Measurements from ENCODE around the gene EBI3. TPM values are rescaled to one million over a fixed set of nuclear protein-coding genes. Genes with fewer than 3 reads are reported as not detected.

Gene EBI3
- total and polyA plus RNA-seq, 2 of the 8 experiments (the other 6 are each of a cell fraction or from before 2014, with no cell fraction given), result 0.99 to 8.4 TPM

DNA sequence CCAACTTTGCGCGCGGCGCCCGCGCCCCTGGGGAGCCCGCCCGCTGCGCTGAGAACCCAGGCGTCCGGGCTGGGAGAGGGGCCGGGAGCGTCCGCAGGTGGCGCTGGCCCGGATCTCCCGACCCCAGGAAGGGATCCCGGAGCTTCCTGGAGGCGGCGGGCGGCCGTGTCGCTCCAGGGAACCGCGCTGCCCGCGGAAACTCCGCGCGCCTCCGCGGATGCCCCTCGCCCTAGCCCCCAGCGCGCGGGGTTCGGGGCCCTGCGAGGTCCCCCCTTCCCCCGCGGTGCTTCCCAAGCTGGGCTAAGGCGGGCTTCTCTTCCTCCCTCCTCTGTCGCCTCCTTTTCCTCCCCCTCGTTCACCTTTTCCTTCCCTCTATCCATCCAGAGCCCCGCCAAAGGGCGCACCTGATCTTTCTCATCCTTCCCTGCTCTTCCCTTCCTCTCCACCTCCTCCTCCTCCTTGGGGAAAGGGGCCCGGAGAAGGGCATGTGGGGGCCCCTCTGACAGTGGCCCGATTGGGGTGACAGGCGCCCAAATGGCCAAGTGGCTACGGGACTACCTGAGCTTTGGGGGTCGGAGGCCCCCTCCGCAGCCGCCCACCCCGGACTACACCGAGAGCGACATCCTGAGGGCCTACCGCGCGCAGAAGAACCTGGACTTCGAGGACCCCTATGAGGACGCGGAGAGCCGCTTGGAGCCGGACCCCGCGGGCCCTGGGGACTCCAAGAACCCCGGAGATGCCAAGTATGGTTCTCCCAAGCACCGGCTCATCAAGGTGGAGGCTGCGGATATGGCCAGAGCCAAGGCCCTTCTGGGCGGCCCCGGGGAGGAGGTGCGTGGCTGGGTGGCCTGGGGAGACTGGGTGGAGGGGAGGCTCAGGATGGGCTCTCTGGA is 50.5 kb downstream of the EBI3 start:
- peak overlapping the region; percentile 78 to 88 for H3K4me2 ChIP-seq (ENCODE audit: insufficient read depth in 1 of 2, low read depth in 2 of 2, low read length in 2 of 2)
- POLR2A ChIA-PET (ENCODE audit: partially characterized antibody), result interaction anchor here (0.6 to 2.4 kb wide), 8 partner anchors 12 to 1348 kb away, joined by 3 to 11 read pairs (median 3); no protein-coding TSS in a partner anchor
- DNase-seq (ENCODE audit: low read depth in 1 of 2, low spot score in 2 of 2), result peak in 1 of 2 experiments; percentile 61
- TF ChIP-seq SUZ12 (IDR thresholded peaks at IDR 0.05; ENCODE audit: low read length) (no peak; the same call in 1 of the 2 replicates), NANOG (IDR thresholded peaks at IDR 0.05; ENCODE audit: insufficient read depth, low read depth, low read length, poor library complexity, severe bottlenecking) (no peak), HDAC2 (IDR thresholded peaks at IDR 0.05; ENCODE audit: borderline replicate concordance in 1 of 2, low read depth in 2 of 2, low read length in 2 of 2) (peak in 1 of 2 experiments; percentile 69; a peak in 1 of 4 replicates), EZH2 (IDR thresholded peaks at IDR 0.05; ENCODE audit: low read depth, low read length, severe bottlenecking) (peak; percentile 52), POU5F1 (IDR thresholded peaks at IDR 0.05; ENCODE audit: low read depth, low read length) (no peak), TAF7 (optimal IDR thresholded peaks at IDR 0.05; ENCODE audit: borderline replicate concordance, low read depth, low read length) (no peak), POLR2A (IDR thresholded peaks at IDR 0.05; ENCODE audit: control extremely low read depth in 1 of 2, low read depth in 2 of 2, low read length in 2 of 2) (no peak), KDM1A (IDR thresholded peaks at IDR 0.05; ENCODE audit: borderline replicate concordance, low read length) (no peak), FOSL1 (IDR thresholded peaks at IDR 0.05; ENCODE audit: insufficient read depth, low read depth, low read length) (no peak), BCL11A (IDR thresholded peaks at IDR 0.05; ENCODE audit: low read depth in 2 of 2, low read length in 2 of 2) (no peak)

More for the DNA sequence above, 50.5 kb downstream of the EBI3 start:
- no peak overlapping the region for H2BK12ac ChIP-seq (ENCODE audit: low read depth, low read length)
- H3K9ac ChIP-seq (replicated peaks in 1 of 4; ENCODE audit: extremely low read depth in 1 of 4, low read depth in 3 of 4, low read length in 3 of 4), result peak overlapping the region in 1 of 4 experiments; percentile 31; a peak in 3 of 7 replicates
- H3K4me3 ChIP-seq (ENCODE audit: extremely low read depth in 1 of 4, insufficient read depth in 2 of 4, low read depth in 3 of 4, low read length in 4 of 4), result peak overlapping the region; percentile 49 to 88 (median 57)
- no peak overlapping the region; the same call in 1 of the 2 replicates for H2BK5ac ChIP-seq (ENCODE audit: low read depth, low read length)
- H4K8ac ChIP-seq (ENCODE audit: extremely low read depth, insufficient read depth, low read length), result peak overlapping the region; percentile 11; the same call in 1 of the 2 replicates
- H3K56ac ChIP-seq (replicated peaks; ENCODE audit: insufficient read length, low read depth, low read length), result no peak overlapping the region
- no peak overlapping the region for H2BK20ac ChIP-seq (ENCODE audit: low read length)
- H2BK120ac ChIP-seq (replicated peaks; ENCODE audit: low read depth, low read length), result no peak overlapping the region
- no peak overlapping the region; the same call in none of the 2 replicates for H3K18ac ChIP-seq (ENCODE audit: extremely low read depth, low read length)
- 9% methylated on average over 33 of the region's 71 CpGs; no CpG with 5 or more reads in 1 of the 2 experiments for WGBS, 2 experiments (ENCODE audit: extremely low coverage in 1 of 2, insufficient coverage in 1 of 2, insufficient read length in 1 of 2, insufficient replicate concordance in 2 of 2, low coverage in 1 of 2, low lambda C conversion rate in 2 of 2, missing lambda C conversion rate in 1 of 2)
- no peak overlapping the region for H4K91ac ChIP-seq (replicated peaks; ENCODE audit: insufficient read length, low read length)
- H4K5ac ChIP-seq (ENCODE audit: insufficient read length, low read depth, low read length), result no peak overlapping the region
- H3K79me2 ChIP-seq (ENCODE audit: control insufficient read depth in 1 of 2, insufficient read depth in 2 of 2, low read length in 2 of 2), result no peaks in the 10 kb centered on the region
- H3K4me1 ChIP-seq (replicated peaks in 1 of 4; ENCODE audit: control insufficient read depth in 3 of 4, insufficient read depth in 4 of 4, low read length in 3 of 4), result peaks cover 0 to 4% (median 1%) of the 10 kb centered on the region in 4 experiments; a peak in 5 of 7 replicates
- peaks cover 9% of the 10 kb centered on the region; the same call in 1 of the 2 replicates for H3K23me2 ChIP-seq (ENCODE audit: low read depth, low read length)
- no peak overlapping the region for H3K23ac ChIP-seq (ENCODE audit: insufficient read length)
- CTCF ChIA-PET (ENCODE audit: partially characterized antibody), result interaction anchor here (0.7 to 4.2 kb wide), 10 partner anchors 13 to 84 kb away, joined by 3 to 27 read pairs (median 4); no protein-coding TSS in a partner anchor
- no peaks in the 10 kb centered on the region for H4K20me1 ChIP-seq (replicated peaks in 1 of 2; ENCODE audit: control insufficient read depth in 1 of 2, insufficient read depth in 2 of 2, low read length in 2 of 2)
- no peaks in the 10 kb centered on the region for H3K9me3 ChIP-seq (ENCODE audit: insufficient read depth in 2 of 2, low read depth in 1 of 2, low read length in 1 of 2)
- H2AK5ac ChIP-seq (ENCODE audit: low read depth, low read length), result no peak overlapping the region
- no peaks in the 10 kb centered on the region for H3K79me1 ChIP-seq (ENCODE audit: low read depth, low read length)
- H2AFZ ChIP-seq (ENCODE audit: low read length), result no peak overlapping the region; the same call in 1 of the 2 replicates
- no peak overlapping the region for H3K27ac ChIP-seq (ENCODE audit: low read depth, low read length)
- FAIRE-seq, result no peak
- no peaks in the 10 kb centered on the region for H3K36me3 ChIP-seq (ENCODE audit: control insufficient read depth in 2 of 4, insufficient read depth in 4 of 4, low read length in 3 of 4)
- no peak overlapping the region; the same call in 1 of the 2 replicates for H2BK15ac ChIP-seq (ENCODE audit: low read length)
- H3K14ac ChIP-seq (ENCODE audit: insufficient read length), result no peak overlapping the region
- no peak overlapping the region for H3K4ac ChIP-seq (replicated peaks; ENCODE audit: insufficient read length, low read depth, low read length)
- H3K27me3 ChIP-seq (replicated peaks in 1 of 4; ENCODE audit: control insufficient read depth in 3 of 4, extremely low read depth in 1 of 4, insufficient read depth in 3 of 4, low read length in 3 of 4), result peaks cover 9 to 35% (median 29%) of the 10 kb centered on the region in 4 experiments

Measured in H1 (cell line).